Endothelial cell of umbilical vein (primary cell): Measurements from ENCODE around the gene ABCC4. TPM values are rescaled to one million over a fixed set of nuclear protein-coding genes. Genes with fewer than 3 reads are reported as not detected.

Experiments
- BruUV-seq: library from RNA; stranded (reverse); fragments of 400-500 nt; replicated peaks from 2 replicates; lab custom pipeline; 2021; lab: Mats Ljungman, UMichigan
- CTCF ChIA-PET: fragments of 300-600, 350-600 bp; sonication (Branson Sonifier 250); formaldehyde crosslinking; loops from one replicate; lab custom pipeline; 2021; ENCODE audit warnings: antibody characterized with exemption, inconsistent platforms; lab: Charles Lee
- POLR2A ChIA-PET: fragments of 300-600, 350-600 bp; sonication (Branson Sonifier 250); formaldehyde crosslinking; loops from one replicate; lab custom pipeline; 2021; ENCODE audit warnings: antibody characterized with exemption, inconsistent platforms; lab: Charles Lee
- DNase-seq: peaks from one replicate; pipeline ENCODE4 v3.0.0-alpha.2; 2011; ENCODE audit warnings: low read depth, low spot score
- FAIRE-seq: peaks from 2 replicates; lab custom pipeline; 2011; peaks lifted over from hg19 to GRCh38; lab: Jason Lieb, UNC
- H2AFZ ChIP-seq: 2 replicates; pipeline ENCODE4 v1.6.0; 2012; ENCODE audit warnings: low read depth, low read length, control low read depth, inconsistent platforms
- H3K27ac ChIP-seq: 2 replicates; pipeline ENCODE4 v1.5.1; 2011; ENCODE audit warnings: low read depth, mild to moderate bottlenecking, control low read depth, low read length, moderate library complexity; ENCODE audit not compliant: insufficient read depth
- H3K27me3 ChIP-seq, 2 experiments: 2 replicates each; pipeline versions ENCODE4 v1.6.0 to v1.6.1; 2011; ENCODE audit warnings: low read length in 2 of 2, mixed read lengths in 1 of 2; ENCODE audit not compliant: control insufficient read depth in 2 of 2, insufficient read depth in 2 of 2
- H3K36me3 ChIP-seq, 2 experiments: 2 replicates in 1 of 2; 3 replicates in 1 of 2; pipeline ENCODE4 v1.5.1; 2011; ENCODE audit warnings: low read length in 2 of 2, mild to moderate bottlenecking in 1 of 2, moderate library complexity in 1 of 2; ENCODE audit not compliant: control insufficient read depth in 2 of 2, insufficient read depth in 2 of 2; ENCODE audit errors: extremely low read depth in 1 of 2
- H3K4me1 ChIP-seq: 3 replicates; pipeline ENCODE4 v1.5.1; 2011; ENCODE audit warnings: mild to moderate bottlenecking, low read length; ENCODE audit not compliant: control insufficient read depth, insufficient read depth; ENCODE audit errors: extremely low read depth
- H3K4me2 ChIP-seq: 2 replicates; pipeline ENCODE4 v1.6.1; 2011; ENCODE audit warnings: low read length, control low read depth, mixed read lengths; ENCODE audit not compliant: insufficient read depth
- H3K4me3 ChIP-seq, 3 experiments: fragments of 200-600 bp in 1 of 3; sonication (generic), shearing (Covaris generic) in 1 of 3; replicated peaks in 1 of 3; 2 replicates each; pipeline ENCODE4 v1.5.1; 2011 to 2016; ENCODE audit warnings: control low read depth in 3 of 3, low read length in 3 of 3, mild to moderate bottlenecking in 2 of 3, inconsistent platforms in 1 of 3, low read depth in 1 of 3, moderate library complexity in 1 of 3; ENCODE audit not compliant: insufficient read depth in 1 of 3
- H3K79me2 ChIP-seq: 2 replicates; pipeline ENCODE4 v1.6.0; 2012; ENCODE audit warnings: low read length, inconsistent platforms; ENCODE audit not compliant: control insufficient read depth, insufficient read depth
- H3K9ac ChIP-seq: replicated peaks from 2 replicates; pipeline ENCODE3; 2011; ENCODE audit warnings: low read length, control low read depth; ENCODE audit not compliant: insufficient read depth; ENCODE audit errors: extremely low read depth
- H3K9me1 ChIP-seq: replicated peaks from 3 replicates; pipeline ENCODE4 v1.6.0; 2011; ENCODE audit warnings: mild to moderate bottlenecking, low read length; ENCODE audit not compliant: control insufficient read depth, insufficient read depth; ENCODE audit errors: extremely low read depth
- H3K9me3 ChIP-seq: replicated peaks from 2 replicates; pipeline ENCODE4 v1.5.1; 2012; ENCODE audit warnings: low read length, inconsistent platforms; ENCODE audit not compliant: control insufficient read depth, insufficient read depth
- H4K20me1 ChIP-seq: replicated peaks from 2 replicates; pipeline ENCODE3; 2011; ENCODE audit warnings: mild to moderate bottlenecking, low read length; ENCODE audit not compliant: control insufficient read depth, insufficient read depth; ENCODE audit errors: extremely low read depth
- EZH2 ChIP-seq: IDR thresholded peaks from 2 replicates; pipeline ENCODE4 v1.6.1; 2012; ENCODE audit warnings: borderline replicate concordance, low read depth, mild to moderate bottlenecking, moderate library complexity, low read length, inconsistent platforms; ENCODE audit not compliant: severe bottlenecking
- JUN ChIP-seq: IDR thresholded peaks from 2 replicates; pipeline ENCODE4 v1.6.1; 2011; ENCODE audit warnings: borderline replicate concordance, low read depth; ENCODE audit not compliant: insufficient read length, insufficient read depth
- MYC ChIP-seq: IDR thresholded peaks from one replicate; pipeline ENCODE4 v1.6.1; 2011; ENCODE audit warnings: mild to moderate bottlenecking, low read depth, low read length
- dilution Hi-C: fragments of 300-500 bp; cut with MboI; formaldehyde crosslinking; loops from one replicate; pipeline ENCODE4 v1.15.0; 2019; ENCODE audit warnings: low sequenced_read_pairs; ENCODE audit not compliant: extremely low pct_ligation_motif_present
- intact Hi-C: fragments of 100-400 bp; cut with micrococcal nuclease; formaldehyde crosslinking; loops from one replicate; pipeline ENCODE4 v1.10.0; 2022
- polyA plus RNA-seq, 4 experiments: library from polyadenylated mRNA; depleted of rRNA in 3 of 4; stranded (reverse) in 3 of 4; unstranded in 1 of 4; fragments of >200 nt; gene quantifications; 2 replicates each; pipeline versions ENCODE4 v1.2.1 to v1.2.3, GENCODE V29; 2011 to 2012; ENCODE audit warnings: missing spikeins in 1 of 4
- total RNA-seq: library from RNA; stranded (reverse); gene quantifications from 2 replicates; pipeline ENCODE4 v1.2.3, GENCODE V29; 2021

The ABCC4 gene
- total and polyA plus RNA-seq, 2 donors (not counting 3 experiments of a cell fraction or from before 2014, with no cell fraction given), result 9.2 to 15.9 TPM

- DNase-seq, result no peak
- H4K20me1 ChIP-seq, result no peaks in the 10 kb centered on the region
- no TSS peak for BruUV-seq
- dilution Hi-C loops, result no loop called here
- H3K36me3 ChIP-seq, result no peaks in the 10 kb centered on the region
- no peak overlapping the region for H3K27ac ChIP-seq
- CTCF ChIA-PET, result interaction anchor here (0.9 kb wide), 1 partner anchor 476 kb away, joined by 3 read pairs; no protein-coding TSS in a partner anchor
- no peaks in the 10 kb centered on the region for H3K9me3 ChIP-seq
- H3K4me2 ChIP-seq, result no peak overlapping the region
- H3K9ac ChIP-seq, result no peak overlapping the region
- H2AFZ ChIP-seq, result no peak overlapping the region
- peaks cover 22% of the 10 kb centered on the region for H3K4me1 ChIP-seq
- no peak overlapping the region for H3K4me3 ChIP-seq
- no peak for TF ChIP-seq EZH2
- intact Hi-C loops, result loop anchor here (10.0 kb wide), 1 partner anchor 716 kb away; no protein-coding TSS in a partner anchor
- POLR2A ChIA-PET, result no interaction called here
- H3K9me1 ChIP-seq, result no peaks in the 10 kb centered on the region
- H3K79me2 ChIP-seq, result no peaks in the 10 kb centered on the region
- H3K27me3 ChIP-seq, result no peaks in the 10 kb centered on the region
- FAIRE-seq, result no peak
Measured at GRCh38 chr13:95150555-95150954, 150.7 kb downstream of the ABCC4 start.

- no peaks in the 10 kb centered on the region for H3K9me1 ChIP-seq
- no peak overlapping the region for H3K9ac ChIP-seq
- dilution Hi-C loops (no loop called here), intact Hi-C loops (no loop called here)
- DNase-seq, result no peak
- POLR2A ChIA-PET, result no interaction called here
- no peaks in the 10 kb centered on the region for H3K9me3 ChIP-seq
- no peak overlapping the region for H3K4me2 ChIP-seq
- H2AFZ ChIP-seq, result no peak overlapping the region
- H3K36me3 ChIP-seq, result no peaks in the 10 kb centered on the region
- BruUV-seq, result no TSS peak
- no peak overlapping the region for H3K4me3 ChIP-seq
- H3K4me1 ChIP-seq, result no peaks in the 10 kb centered on the region
- H3K27ac ChIP-seq, result no peak overlapping the region
- no peaks in the 10 kb centered on the region for H3K79me2 ChIP-seq
- CTCF ChIA-PET, result no interaction called here
- no peak for FAIRE-seq
- TF ChIP-seq MYC, result no peak
- no peak for TF ChIP-seq JUN
- no peaks in the 10 kb centered on the region for H4K20me1 ChIP-seq
- no peaks in the 10 kb centered on the region for H3K27me3 ChIP-seq
Measured at GRCh38 chr13:95146486-95146885, 154.8 kb downstream of the ABCC4 start.
